ENCODE data around the gene EXOC4.
"Not testable (repeated sequence)": the region's sequence is repeated elsewhere in the genome, so short reads cannot be mapped to it uniquely, and the experiment has no call there.

The EXOC4 gene

GRCh38 chr7:133274265-133274664 lies 21.4 kb downstream of the EXOC4 start:
- WGBS (ENCODE audit: insufficient coverage): no CpG with 5 or more reads among the region's 1 CpG
- Histone ChIP-seq H3K4me1 (ENCODE audit: control extremely low read depth in 1 of 4, control insufficient read depth in 4 of 4, insufficient read depth in 4 of 4, low read length in 3 of 4) (no peaks in the 10 kb centered on the region), H3K36me3 (ENCODE audit: control insufficient read depth in 4 of 4, insufficient read depth in 4 of 4, low read length in 3 of 4) (peaks cover 4 to 35% (median 26%) of the 10 kb centered on the region in 4 experiments), H3K9me3 (ENCODE audit: control extremely low read depth in 1 of 5, control insufficient read depth in 4 of 5, insufficient read depth in 2 of 5, low read depth in 1 of 5, low read length in 4 of 5) (peaks cover 0 to 3% (median 0%) of the 10 kb centered on the region in 5 experiments), H3K4me3 (ENCODE audit: control insufficient read depth in 1 of 7, extremely low read depth in 1 of 7, insufficient read depth in 4 of 7, low read depth in 2 of 7, low read length in 6 of 7) (no peak overlapping the region), H3K27me3 (replicated peaks in 2 of 5; ENCODE audit: control insufficient read depth in 4 of 5, insufficient read depth in 5 of 5, low read length in 4 of 5) (no peaks in the 10 kb centered on the region), H3K27ac (ENCODE audit: insufficient read depth in 1 of 2, low read depth in 1 of 2, low read length in 2 of 2, poor library complexity in 1 of 2, severe bottlenecking in 2 of 2) (no peak overlapping the region)
- ChIA-PET POLR2A (no interaction called here), CTCF (interaction anchor here (1.2 kb wide), 1 partner anchor 9 kb away, joined by 3 read pairs; no protein-coding TSS in a partner anchor)
- no peak for DNase-seq

- ChIA-PET CTCF (no interaction called here), POLR2A (no interaction called here)
- Histone ChIP-seq H3K27me3 (replicated peaks in 2 of 5; ENCODE audit: control insufficient read depth in 4 of 5, insufficient read depth in 5 of 5, low read length in 4 of 5) (no peaks in the 10 kb centered on the region), H3K36me3 (ENCODE audit: control insufficient read depth in 4 of 4, insufficient read depth in 4 of 4, low read length in 3 of 4) (peaks cover 4 to 37% (median 27%) of the 10 kb centered on the region in 4 experiments), H3K9me3 (ENCODE audit: control extremely low read depth in 1 of 5, control insufficient read depth in 4 of 5, insufficient read depth in 2 of 5, low read depth in 1 of 5, low read length in 4 of 5) (peaks cover 0 to 3% (median 0%) of the 10 kb centered on the region in 5 experiments), H3K4me1 (ENCODE audit: control extremely low read depth in 1 of 4, control insufficient read depth in 4 of 4, insufficient read depth in 4 of 4, low read length in 3 of 4) (no peaks in the 10 kb centered on the region), H3K27ac (ENCODE audit: insufficient read depth in 1 of 2, low read depth in 1 of 2, low read length in 2 of 2, poor library complexity in 1 of 2, severe bottlenecking in 2 of 2) (no peak overlapping the region), H3K4me3 (ENCODE audit: control insufficient read depth in 1 of 7, extremely low read depth in 1 of 7, insufficient read depth in 4 of 7, low read depth in 2 of 7, low read length in 6 of 7) (no peak overlapping the region)
- 95% methylated on average over 7 of the region's 8 CpGs for WGBS (ENCODE audit: insufficient coverage)
- DNase-seq: no peak
Measured at GRCh38 chr7:133275008-133275407, 22.1 kb downstream of the EXOC4 start.

GRCh38 chr7:133275446-133276095 lies 22.7 kb downstream of the EXOC4 start:
- Histone ChIP-seq H3K4me1 (ENCODE audit: control extremely low read depth in 1 of 4, control insufficient read depth in 4 of 4, insufficient read depth in 4 of 4, low read length in 3 of 4) (no peaks in the 10 kb centered on the region), H3K27me3 (replicated peaks in 2 of 5; ENCODE audit: control insufficient read depth in 4 of 5, insufficient read depth in 5 of 5, low read length in 4 of 5) (no peaks in the 10 kb centered on the region), H3K27ac (ENCODE audit: insufficient read depth in 1 of 2, low read depth in 1 of 2, low read length in 2 of 2, poor library complexity in 1 of 2, severe bottlenecking in 2 of 2) (no peak overlapping the region), H3K4me3 (ENCODE audit: control insufficient read depth in 1 of 7, extremely low read depth in 1 of 7, insufficient read depth in 4 of 7, low read depth in 2 of 7, low read length in 6 of 7) (no peak overlapping the region), H3K36me3 (ENCODE audit: control insufficient read depth in 4 of 4, insufficient read depth in 4 of 4, low read length in 3 of 4) (peaks cover 4 to 37% (median 27%) of the 10 kb centered on the region in 4 experiments), H3K9me3 (ENCODE audit: control extremely low read depth in 1 of 5, control insufficient read depth in 4 of 5, insufficient read depth in 2 of 5, low read depth in 1 of 5, low read length in 4 of 5) (peaks cover 0 to 3% (median 0%) of the 10 kb centered on the region in 5 experiments)
- no peak for DNase-seq
- ChIA-PET CTCF (no interaction called here), POLR2A (no interaction called here)
- WGBS (ENCODE audit: insufficient coverage): 100% methylated on average over 1 of the region's 3 CpGs

GRCh38 chr7:133278975-133279374 lies 26.1 kb downstream of the EXOC4 start:
- WGBS (ENCODE audit: insufficient coverage): no CpG with 5 or more reads among the region's 3 CpGs
- H3K36me3 ChIP-seq (ENCODE audit: control insufficient read depth in 4 of 4, insufficient read depth in 4 of 4, low read length in 3 of 4): peaks cover 4 to 44% (median 27%) of the 10 kb centered on the region in 4 experiments
- CTCF ChIA-PET; H3K27me3 ChIP-seq (replicated peaks in 2 of 5; ENCODE audit: control insufficient read depth in 4 of 5, insufficient read depth in 5 of 5, low read length in 4 of 5); DNase-seq; POLR2A ChIA-PET; H3K27ac ChIP-seq (ENCODE audit: insufficient read depth in 1 of 2, low read depth in 1 of 2, low read length in 2 of 2, poor library complexity in 1 of 2, severe bottlenecking in 2 of 2); H3K4me3 ChIP-seq (ENCODE audit: control insufficient read depth in 1 of 7, extremely low read depth in 1 of 7, insufficient read depth in 4 of 7, low read depth in 2 of 7, low read length in 6 of 7); H3K4me1 ChIP-seq (ENCODE audit: control extremely low read depth in 1 of 4, control insufficient read depth in 4 of 4, insufficient read depth in 4 of 4, low read length in 3 of 4); H3K9me3 ChIP-seq (ENCODE audit: control extremely low read depth in 1 of 5, control insufficient read depth in 4 of 5, insufficient read depth in 2 of 5, low read depth in 1 of 5, low read length in 4 of 5): not testable (repeated sequence)

- Histone ChIP-seq H3K27ac (ENCODE audit: insufficient read depth in 1 of 2, low read depth in 1 of 2, low read length in 2 of 2, poor library complexity in 1 of 2, severe bottlenecking in 2 of 2) (no peak overlapping the region), H3K4me3 (ENCODE audit: control insufficient read depth in 1 of 7, extremely low read depth in 1 of 7, insufficient read depth in 4 of 7, low read depth in 2 of 7, low read length in 6 of 7) (no peak overlapping the region), H3K36me3 (ENCODE audit: control insufficient read depth in 4 of 4, insufficient read depth in 4 of 4, low read length in 3 of 4) (peaks cover 6 to 27% (median 13%) of the 10 kb centered on the region in 4 experiments), H3K9me3 (ENCODE audit: control extremely low read depth in 1 of 5, control insufficient read depth in 4 of 5, insufficient read depth in 2 of 5, low read depth in 1 of 5, low read length in 4 of 5) (peaks cover 0 to 3% (median 0%) of the 10 kb centered on the region in 5 experiments), H3K27me3 (replicated peaks in 2 of 5; ENCODE audit: control insufficient read depth in 4 of 5, insufficient read depth in 5 of 5, low read length in 4 of 5) (no peaks in the 10 kb centered on the region), H3K4me1 (ENCODE audit: control extremely low read depth in 1 of 4, control insufficient read depth in 4 of 4, insufficient read depth in 4 of 4, low read length in 3 of 4) (no peaks in the 10 kb centered on the region)
- POLR2A ChIA-PET: no interaction called here
- WGBS (ENCODE audit: insufficient coverage): no CpG with 5 or more reads among the region's 1 CpG
- CTCF ChIA-PET: interaction anchor here (0.8 kb wide), 1 partner anchor 10 kb away, joined by 3 read pairs; no protein-coding TSS in a partner anchor
- no peak for DNase-seq
Measured at GRCh38 chr7:133282094-133282493, 29.2 kb downstream of the EXOC4 start.

GRCh38 chr7:133284092-133284491 lies 31.2 kb downstream of the EXOC4 start:
- H3K4me3 ChIP-seq (ENCODE audit: control insufficient read depth in 1 of 7, extremely low read depth in 1 of 7, insufficient read depth in 4 of 7, low read depth in 2 of 7, low read length in 6 of 7): no peak overlapping the region
- DNase-seq: no peak
- POLR2A ChIA-PET: no interaction called here
- H3K36me3 ChIP-seq (ENCODE audit: control insufficient read depth in 4 of 4, insufficient read depth in 4 of 4, low read length in 3 of 4): peaks cover 0 to 18% (median 6%) of the 10 kb centered on the region in 4 experiments
- no peaks in the 10 kb centered on the region for H3K27me3 ChIP-seq (replicated peaks in 2 of 5; ENCODE audit: control insufficient read depth in 4 of 5, insufficient read depth in 5 of 5, low read length in 4 of 5)
- H3K27ac ChIP-seq (ENCODE audit: insufficient read depth in 1 of 2, low read depth in 1 of 2, low read length in 2 of 2, poor library complexity in 1 of 2, severe bottlenecking in 2 of 2): no peak overlapping the region
- H3K9me3 ChIP-seq (ENCODE audit: control extremely low read depth in 1 of 5, control insufficient read depth in 4 of 5, insufficient read depth in 2 of 5, low read depth in 1 of 5, low read length in 4 of 5): no peaks in the 10 kb centered on the region
- CTCF ChIA-PET: interaction anchor here (1.1 kb wide), 1 partner anchor 10 kb away, joined by 3 read pairs; no protein-coding TSS in a partner anchor
- WGBS (ENCODE audit: insufficient coverage): 83% methylated on average over 1 of the region's 2 CpGs
- H3K4me1 ChIP-seq (ENCODE audit: control extremely low read depth in 1 of 4, control insufficient read depth in 4 of 4, insufficient read depth in 4 of 4, low read length in 3 of 4): no peaks in the 10 kb centered on the region

- DNase-seq: no peak
- CTCF ChIA-PET: no interaction called here
- POLR2A ChIA-PET: no interaction called here
- Histone ChIP-seq H3K27me3 (replicated peaks in 2 of 5; ENCODE audit: control insufficient read depth in 4 of 5, insufficient read depth in 5 of 5, low read length in 4 of 5) (no peaks in the 10 kb centered on the region), H3K4me3 (ENCODE audit: control insufficient read depth in 1 of 7, extremely low read depth in 1 of 7, insufficient read depth in 4 of 7, low read depth in 2 of 7, low read length in 6 of 7) (no peak overlapping the region), H3K36me3 (ENCODE audit: control insufficient read depth in 4 of 4, insufficient read depth in 4 of 4, low read length in 3 of 4) (peaks cover 6 to 29% (median 17%) of the 10 kb centered on the region in 4 experiments), H3K27ac (ENCODE audit: insufficient read depth in 1 of 2, low read depth in 1 of 2, low read length in 2 of 2, poor library complexity in 1 of 2, severe bottlenecking in 2 of 2) (no peak overlapping the region), H3K9me3 (ENCODE audit: control extremely low read depth in 1 of 5, control insufficient read depth in 4 of 5, insufficient read depth in 2 of 5, low read depth in 1 of 5, low read length in 4 of 5) (no peaks in the 10 kb centered on the region), H3K4me1 (ENCODE audit: control extremely low read depth in 1 of 4, control insufficient read depth in 4 of 4, insufficient read depth in 4 of 4, low read length in 3 of 4) (no peaks in the 10 kb centered on the region)
- WGBS (ENCODE audit: insufficient coverage): 71% methylated on average over 1 of the region's 1 CpG
Measured at GRCh38 chr7:133288970-133289369, 36.1 kb downstream of the EXOC4 start.
